ENCODE results near the gene RPRD1A.
A peak's percentile ranks its signal among the peaks of the same experiment; 100 is the strongest.
"Not testable (repeated sequence)": the region's sequence is repeated elsewhere in the genome, so short reads cannot be mapped to it uniquely, and the experiment has no call there.

The RPRD1A gene

DNA sequence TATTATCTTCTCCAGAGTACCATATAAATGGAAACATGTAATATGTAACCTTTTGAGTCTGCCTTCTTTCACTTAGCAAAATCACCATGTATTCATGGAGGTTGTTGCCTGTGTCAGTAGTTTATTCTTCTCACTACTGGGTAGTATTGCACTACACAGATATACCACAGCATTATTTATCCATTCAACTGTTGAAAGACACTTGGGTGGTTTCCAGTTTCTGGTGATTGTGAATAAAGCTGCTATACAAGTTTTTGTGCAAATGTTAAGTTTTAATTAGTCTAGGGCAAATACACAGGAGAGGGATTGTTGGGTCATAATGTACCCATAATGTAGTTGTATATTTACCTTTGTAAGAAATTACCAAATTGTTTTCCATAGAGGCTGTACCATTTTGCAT is 29.6 kb upstream of the RPRD1A start:
- DNase-seq (ENCODE audit: low read depth in 1 of 2, low spot score in 1 of 2): no peak
- H3K27ac ChIP-seq (replicated peaks): no peak overlapping the region
- TF ChIP-seq POLR2AphosphoS5 (IDR thresholded peaks at IDR 0.05; ENCODE audit: low read depth) (no peak), GABPA (IDR thresholded peaks at IDR 0.05; ENCODE audit: low read depth) (no peak), SPI1 (IDR thresholded peaks at IDR 0.05; ENCODE audit: borderline replicate concordance, low read depth) (no peak)
- TF ChIP-seq, protein P1, sequence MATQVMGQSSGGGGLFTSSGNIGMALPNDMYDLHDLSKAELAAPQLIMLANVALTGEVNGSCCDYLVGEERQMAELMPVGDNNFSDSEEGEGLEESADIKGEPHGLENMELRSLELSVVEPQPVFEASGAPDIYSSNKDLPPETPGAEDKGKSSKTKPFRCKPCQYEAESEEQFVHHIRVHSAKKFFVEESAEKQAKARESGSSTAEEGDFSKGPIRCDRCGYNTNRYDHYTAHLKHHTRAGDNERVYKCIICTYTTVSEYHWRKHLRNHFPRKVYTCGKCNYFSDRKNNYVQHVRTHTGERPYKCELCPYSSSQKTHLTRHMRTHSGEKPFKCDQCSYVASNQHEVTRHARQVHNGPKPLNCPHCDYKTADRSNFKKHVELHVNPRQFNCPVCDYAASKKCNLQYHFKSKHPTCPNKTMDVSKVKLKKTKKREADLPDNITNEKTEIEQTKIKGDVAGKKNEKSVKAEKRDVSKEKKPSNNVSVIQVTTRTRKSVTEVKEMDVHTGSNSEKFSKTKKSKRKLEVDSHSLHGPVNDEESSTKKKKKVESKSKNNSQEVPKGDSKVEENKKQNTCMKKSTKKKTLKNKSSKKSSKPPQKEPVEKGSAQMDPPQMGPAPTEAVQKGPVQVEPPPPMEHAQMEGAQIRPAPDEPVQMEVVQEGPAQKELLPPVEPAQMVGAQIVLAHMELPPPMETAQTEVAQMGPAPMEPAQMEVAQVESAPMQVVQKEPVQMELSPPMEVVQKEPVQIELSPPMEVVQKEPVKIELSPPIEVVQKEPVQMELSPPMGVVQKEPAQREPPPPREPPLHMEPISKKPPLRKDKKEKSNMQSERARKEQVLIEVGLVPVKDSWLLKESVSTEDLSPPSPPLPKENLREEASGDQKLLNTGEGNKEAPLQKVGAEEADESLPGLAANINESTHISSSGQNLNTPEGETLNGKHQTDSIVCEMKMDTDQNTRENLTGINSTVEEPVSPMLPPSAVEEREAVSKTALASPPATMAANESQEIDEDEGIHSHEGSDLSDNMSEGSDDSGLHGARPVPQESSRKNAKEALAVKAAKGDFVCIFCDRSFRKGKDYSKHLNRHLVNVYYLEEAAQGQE (IDR thresholded peaks at IDR 0.05; ENCODE audit: insufficient replicate concordance, low read depth): no peak
- TF ChIP-seq, protein P2, sequence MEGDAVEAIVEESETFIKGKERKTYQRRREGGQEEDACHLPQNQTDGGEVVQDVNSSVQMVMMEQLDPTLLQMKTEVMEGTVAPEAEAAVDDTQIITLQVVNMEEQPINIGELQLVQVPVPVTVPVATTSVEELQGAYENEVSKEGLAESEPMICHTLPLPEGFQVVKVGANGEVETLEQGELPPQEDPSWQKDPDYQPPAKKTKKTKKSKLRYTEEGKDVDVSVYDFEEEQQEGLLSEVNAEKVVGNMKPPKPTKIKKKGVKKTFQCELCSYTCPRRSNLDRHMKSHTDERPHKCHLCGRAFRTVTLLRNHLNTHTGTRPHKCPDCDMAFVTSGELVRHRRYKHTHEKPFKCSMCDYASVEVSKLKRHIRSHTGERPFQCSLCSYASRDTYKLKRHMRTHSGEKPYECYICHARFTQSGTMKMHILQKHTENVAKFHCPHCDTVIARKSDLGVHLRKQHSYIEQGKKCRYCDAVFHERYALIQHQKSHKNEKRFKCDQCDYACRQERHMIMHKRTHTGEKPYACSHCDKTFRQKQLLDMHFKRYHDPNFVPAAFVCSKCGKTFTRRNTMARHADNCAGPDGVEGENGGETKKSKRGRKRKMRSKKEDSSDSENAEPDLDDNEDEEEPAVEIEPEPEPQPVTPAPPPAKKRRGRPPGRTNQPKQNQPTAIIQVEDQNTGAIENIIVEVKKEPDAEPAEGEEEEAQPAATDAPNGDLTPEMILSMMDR (IDR thresholded peaks at IDR 0.05; ENCODE audit: insufficient read depth, low read length): no peak
- H3K4me3 ChIP-seq (replicated peaks; ENCODE audit: insufficient read depth, low read length): no peak overlapping the region
- H3K27me3 ChIP-seq (ENCODE audit: insufficient read depth, poor library complexity, severe bottlenecking): no peaks in the 10 kb centered on the region

DNA sequence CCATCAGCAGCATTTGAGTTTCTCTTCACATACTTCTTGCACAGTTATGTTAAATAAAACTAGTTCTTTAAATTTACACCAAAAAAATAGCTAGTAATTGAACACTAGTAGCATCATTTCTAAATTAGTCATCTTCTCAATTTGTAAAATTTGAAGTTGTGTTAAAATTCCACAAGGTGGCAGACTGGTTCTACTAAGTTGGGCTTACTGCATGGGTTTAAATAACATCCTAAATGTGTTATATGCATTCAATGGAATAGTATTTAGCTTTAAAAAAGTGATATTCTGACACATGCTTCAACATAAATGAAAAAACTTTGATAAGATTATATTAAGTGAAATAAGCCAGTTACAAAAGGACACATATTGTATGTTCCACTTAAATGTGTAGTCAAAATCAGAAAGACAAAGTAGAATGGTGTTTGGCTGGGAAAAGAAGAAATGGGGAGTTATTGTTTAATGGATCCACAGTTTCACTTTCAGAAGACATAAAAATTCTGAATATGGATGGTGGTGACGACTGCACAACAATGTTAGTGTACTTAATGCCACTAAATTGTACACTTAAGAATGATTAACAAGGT is 28.7 kb upstream of the RPRD1A start:
- Histone ChIP-seq H3K27me3 (ENCODE audit: insufficient read depth, poor library complexity, severe bottlenecking) (no peaks in the 10 kb centered on the region), H3K27ac (replicated peaks) (no peak overlapping the region), H3K4me3 (replicated peaks; ENCODE audit: insufficient read depth, low read length) (no peak overlapping the region)
- no peak for TF ChIP-seq SPI1 (IDR thresholded peaks at IDR 0.05; ENCODE audit: borderline replicate concordance, low read depth)
- TF ChIP-seq POLR2AphosphoS5 (IDR thresholded peaks at IDR 0.05; ENCODE audit: low read depth): no peak
- TF ChIP-seq, protein P1 (IDR thresholded peaks at IDR 0.05; ENCODE audit: insufficient replicate concordance, low read depth): no peak
- TF ChIP-seq, protein P2 (IDR thresholded peaks at IDR 0.05; ENCODE audit: insufficient read depth, low read length): no peak
- TF ChIP-seq GABPA (IDR thresholded peaks at IDR 0.05; ENCODE audit: low read depth): no peak
- DNase-seq (ENCODE audit: low read depth in 1 of 2, low spot score in 1 of 2): peak; percentile 25 to 31

DNA sequence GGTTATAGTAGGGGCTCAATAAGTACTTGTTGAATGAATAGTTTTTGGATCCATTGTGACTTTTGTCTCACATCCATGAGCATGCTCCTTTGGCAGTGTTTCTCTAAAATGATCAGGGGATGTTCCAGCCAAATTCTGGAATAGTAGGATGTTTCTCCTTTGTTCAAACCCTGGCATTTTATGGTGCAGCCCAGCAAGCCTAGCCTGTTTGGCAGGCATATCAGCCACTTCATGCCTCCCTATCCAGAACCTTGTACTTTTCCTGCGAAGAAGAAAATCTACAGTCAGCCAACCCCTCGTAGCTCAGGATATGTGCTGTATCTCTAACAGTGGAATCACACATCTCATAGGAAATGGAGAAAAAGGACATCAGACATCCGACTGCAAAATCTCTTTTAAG is 27.1 kb upstream of the RPRD1A start:
- no peak for DNase-seq (ENCODE audit: low read depth in 1 of 2, low spot score in 1 of 2)
- no peak overlapping the region for H3K27ac ChIP-seq (replicated peaks)
- no peaks in the 10 kb centered on the region for H3K27me3 ChIP-seq (ENCODE audit: insufficient read depth, poor library complexity, severe bottlenecking)
- TF ChIP-seq, protein P2 (IDR thresholded peaks at IDR 0.05; ENCODE audit: insufficient read depth, low read length): no peak
- no peak for TF ChIP-seq SPI1 (IDR thresholded peaks at IDR 0.05; ENCODE audit: borderline replicate concordance, low read depth)
- TF ChIP-seq POLR2AphosphoS5 (IDR thresholded peaks at IDR 0.05; ENCODE audit: low read depth): no peak
- TF ChIP-seq GABPA (IDR thresholded peaks at IDR 0.05; ENCODE audit: low read depth): no peak
- TF ChIP-seq, protein P1 (IDR thresholded peaks at IDR 0.05; ENCODE audit: insufficient replicate concordance, low read depth): no peak
- H3K4me3 ChIP-seq (replicated peaks; ENCODE audit: insufficient read depth, low read length): no peak overlapping the region

DNA sequence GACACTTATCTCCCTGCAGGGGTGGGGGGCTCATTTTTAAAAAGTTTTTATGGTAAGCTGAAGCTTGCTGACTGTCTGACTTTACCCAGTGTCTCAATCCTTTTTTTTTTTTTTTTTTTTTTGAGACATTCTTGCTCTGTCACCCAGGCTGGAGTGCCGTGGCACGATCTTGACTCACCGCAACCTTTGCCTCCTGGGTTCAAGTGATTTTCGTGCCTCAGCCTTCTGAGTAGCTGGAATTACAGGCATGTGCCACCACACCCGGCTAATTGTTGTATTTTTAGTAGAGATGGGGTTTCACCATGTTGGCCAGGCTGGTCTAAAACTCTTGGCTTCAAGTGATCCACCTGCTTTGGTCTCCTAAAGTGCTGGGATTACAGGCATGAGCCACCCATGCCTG is 24.8 kb upstream of the RPRD1A start:
- not testable (repeated sequence) for H3K27me3 ChIP-seq (ENCODE audit: insufficient read depth, poor library complexity, severe bottlenecking); DNase-seq (ENCODE audit: low read depth in 1 of 2, low spot score in 1 of 2); H3K4me3 ChIP-seq (replicated peaks; ENCODE audit: insufficient read depth, low read length); H3K27ac ChIP-seq (replicated peaks)

All from HL-60 (cell line).